PC-3 (cell line): ENCODE data around the gene TARS1.
"Not testable (repeated sequence)": the region's sequence is repeated elsewhere in the genome, so short reads cannot be mapped to it uniquely, and the experiment has no call there.

Experiments used
- CTCF ChIP-seq: fragments of 300-600 bp; sonication (generic); conservative IDR thresholded peaks from 2 replicates; pipeline ENCODE4 v1.5.1; 2017; ENCODE audit warnings: antibody characterized with exemption, low read depth, mild to moderate bottlenecking, low read length
- EZH2 ChIP-seq: fragments of 300-600 bp; sonication (generic); IDR thresholded peaks from one replicate; pipeline ENCODE4 v1.6.1; 2017; ENCODE audit warnings: antibody characterized with exemption, mild to moderate bottlenecking, low read length; ENCODE audit not compliant: unreplicated experiment
- EZH2phosphoT487 ChIP-seq: fragments of 300-600 bp; sonication (generic); IDR thresholded peaks from 2 replicates; pipeline ENCODE4 v1.6.1; 2018; ENCODE audit warnings: mild to moderate bottlenecking, antibody characterized with exemption, low read length, borderline replicate concordance

GRCh38 chr5:33515366-33515765, 74.6 kb downstream of the TARS1 start:
- not testable (repeated sequence) for TF ChIP-seq CTCF, EZH2phosphoT487, EZH2
